ENCODE results near the gene DCLK2.

DCLK2 gene

GRCh38 chr4:150070464-150071170, 7.6 kb upstream of the DCLK2 start:
- DNase-seq (ENCODE audit: low spot score) = no peak

DNA sequence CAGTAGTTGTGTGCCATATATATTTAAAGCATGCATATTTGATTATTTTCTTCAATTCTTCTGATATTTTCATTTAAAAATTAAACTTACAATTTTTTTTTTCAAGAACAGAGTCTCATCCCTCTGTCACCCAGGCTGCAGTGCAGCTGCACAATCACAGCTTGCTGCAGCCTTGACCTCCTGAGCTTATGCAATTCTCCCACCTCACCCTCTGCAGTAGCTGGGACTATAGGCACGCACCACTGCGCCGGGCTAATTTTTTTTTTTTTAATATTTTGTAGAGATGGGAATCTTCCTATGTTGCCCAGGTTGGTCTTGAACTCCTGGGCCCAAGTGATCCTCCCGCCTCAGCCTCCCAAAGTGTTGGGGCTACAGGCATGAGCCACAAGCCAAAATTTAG, 5.8 kb upstream of the DCLK2 start:
- DNase-seq (ENCODE audit: low spot score) = no peak

- no peak for DNase-seq (ENCODE audit: low spot score)
Measured at GRCh38 chr4:150072906-150073714, 5.1 kb upstream of the DCLK2 start.

GRCh38 chr4:150074064-150074463, 4.2 kb upstream of the DCLK2 start:
- DNase-seq (ENCODE audit: low spot score) = no peak

DNA sequence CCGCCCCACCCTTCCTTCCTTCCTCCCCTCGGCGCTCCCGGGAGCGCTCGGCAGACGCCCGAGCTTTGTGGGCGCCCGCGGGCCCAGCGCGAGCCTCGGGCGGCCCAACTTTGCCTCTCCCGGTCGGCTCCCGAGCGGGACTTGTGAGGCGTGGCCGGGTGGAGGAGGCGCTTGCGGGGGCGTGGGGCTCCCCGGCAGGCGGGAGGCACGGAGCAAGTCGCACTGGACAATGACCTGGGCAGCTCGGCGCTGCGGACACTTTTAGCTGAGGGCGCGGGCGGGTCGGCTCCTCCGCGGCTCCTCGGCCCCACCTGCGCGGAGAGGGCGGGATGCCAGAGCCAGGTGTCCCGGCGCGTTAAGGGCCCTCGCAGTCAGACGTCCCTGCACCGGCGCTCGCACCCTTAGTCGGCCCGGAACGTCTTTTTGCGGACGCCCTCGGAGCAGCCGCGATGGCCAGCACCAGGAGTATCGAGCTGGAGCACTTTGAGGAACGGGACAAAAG, 385 bp downstream of the DCLK2 start:
- no peak for DNase-seq (ENCODE audit: low spot score)

GRCh38 chr4:150079081-150079581, 886 bp downstream of the DCLK2 start:
- DNase-seq (ENCODE audit: low spot score) = no peak

DNA sequence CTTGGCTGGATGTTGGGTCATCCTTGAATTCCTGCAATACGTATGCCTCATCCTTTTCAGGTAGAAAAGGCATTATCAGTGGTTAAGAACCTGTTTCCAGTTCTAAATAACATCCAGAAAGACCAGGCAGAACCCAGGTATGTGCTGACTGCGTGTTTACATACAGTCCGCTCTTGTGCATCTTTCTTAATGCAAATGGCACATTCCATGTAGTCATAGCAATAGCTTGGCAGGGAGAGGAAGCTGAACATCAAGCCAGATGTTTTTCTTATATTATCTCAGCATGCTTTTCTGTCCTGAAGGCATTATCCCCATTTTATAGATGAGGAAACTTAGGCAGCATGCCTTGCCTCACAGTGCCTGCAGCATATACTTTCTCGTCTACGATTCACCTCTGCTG, 2.1 kb downstream of the DCLK2 start:
- no peak for DNase-seq (ENCODE audit: low spot score)

GRCh38 chr4:150080875-150081274, 2.6 kb downstream of the DCLK2 start:
- DNase-seq (ENCODE audit: low spot score) = no peak

DNA sequence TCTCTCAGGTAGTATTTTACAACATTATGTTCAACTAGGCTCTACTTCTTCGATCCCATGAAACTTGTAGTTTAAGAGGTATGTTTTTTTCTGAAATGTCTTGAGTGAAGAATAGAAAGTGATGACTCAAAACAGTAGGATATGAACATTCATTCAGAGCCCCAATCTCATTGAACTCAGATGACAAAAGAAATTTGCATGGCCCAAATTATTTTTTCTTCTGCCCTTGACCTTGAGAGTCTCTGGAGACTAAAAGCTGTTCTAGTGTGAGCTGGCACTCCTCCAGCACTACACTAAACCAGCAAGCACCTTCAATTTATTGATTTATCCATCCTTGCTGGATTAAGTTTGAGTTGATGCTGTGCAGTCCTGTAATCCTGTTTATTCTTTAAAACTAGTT, 4.0 kb downstream of the DCLK2 start:
- no peak for DNase-seq (ENCODE audit: low spot score)

- DNase-seq (ENCODE audit: low spot score) = no peak
Measured at GRCh38 chr4:150087006-150087405, 8.8 kb downstream of the DCLK2 start.

DNA sequence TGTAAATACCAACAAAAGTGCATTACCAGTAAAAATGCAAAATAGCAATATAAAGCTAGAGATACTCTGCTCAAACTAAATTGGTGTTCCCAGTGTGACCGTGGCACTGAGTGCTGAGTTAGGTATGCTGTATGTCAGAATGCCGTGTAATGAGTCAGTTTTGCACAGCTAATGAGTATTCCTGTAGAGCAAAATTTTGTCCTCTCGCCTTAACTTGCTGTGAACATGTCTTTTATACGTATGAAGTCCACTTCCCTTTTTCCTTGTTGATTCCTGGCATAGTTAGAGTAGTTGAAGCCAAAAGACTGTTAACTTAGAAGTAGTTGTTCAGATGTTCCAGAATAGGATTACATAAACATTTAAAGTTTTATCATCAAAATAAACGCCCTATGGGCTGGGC, 11.5 kb downstream of the DCLK2 start:
- no peak for DNase-seq (ENCODE audit: low spot score)

- no peak for DNase-seq (ENCODE audit: low spot score)
Measured at GRCh38 chr4:150090836-150091235, 12.6 kb downstream of the DCLK2 start.

- DNase-seq (ENCODE audit: low spot score) = no peak
Measured at GRCh38 chr4:150094676-150095075, 16.4 kb downstream of the DCLK2 start.

GRCh38 chr4:150096625-150097024, 18.4 kb downstream of the DCLK2 start:
- DNase-seq (ENCODE audit: low spot score) = no peak

GRCh38 chr4:150098214-150098613, 20.0 kb downstream of the DCLK2 start:
- no peak for DNase-seq (ENCODE audit: low spot score)

DNA sequence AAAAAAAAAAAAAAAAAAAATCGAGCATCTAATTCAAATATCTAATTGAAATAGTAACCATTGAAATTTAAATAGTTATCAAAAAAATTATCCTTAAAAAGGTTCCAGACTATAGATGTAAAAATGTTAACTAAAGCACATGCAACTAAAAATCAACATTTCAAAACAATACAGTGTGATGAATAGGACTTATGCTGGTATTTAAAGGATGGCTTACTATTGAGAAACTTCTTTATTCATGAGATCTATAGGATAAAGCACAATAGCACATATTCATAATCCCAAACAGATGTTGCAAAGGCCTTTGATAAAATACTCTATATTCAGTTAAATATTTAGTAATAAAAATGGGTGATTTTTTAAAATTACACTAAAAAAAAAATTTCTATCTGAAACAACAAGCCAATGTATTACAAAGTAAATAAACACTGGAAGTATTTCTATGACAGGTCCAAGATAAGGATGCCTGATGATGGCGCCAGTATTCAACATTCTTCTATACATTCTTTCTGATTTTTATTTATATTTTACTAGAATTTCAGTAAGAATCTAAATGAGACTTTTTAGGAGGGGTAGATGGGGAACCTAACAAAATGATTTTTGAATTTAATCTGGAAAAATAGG, 26.3 kb downstream of the DCLK2 start:
- no peak for DNase-seq (ENCODE audit: low spot score)

DNA sequence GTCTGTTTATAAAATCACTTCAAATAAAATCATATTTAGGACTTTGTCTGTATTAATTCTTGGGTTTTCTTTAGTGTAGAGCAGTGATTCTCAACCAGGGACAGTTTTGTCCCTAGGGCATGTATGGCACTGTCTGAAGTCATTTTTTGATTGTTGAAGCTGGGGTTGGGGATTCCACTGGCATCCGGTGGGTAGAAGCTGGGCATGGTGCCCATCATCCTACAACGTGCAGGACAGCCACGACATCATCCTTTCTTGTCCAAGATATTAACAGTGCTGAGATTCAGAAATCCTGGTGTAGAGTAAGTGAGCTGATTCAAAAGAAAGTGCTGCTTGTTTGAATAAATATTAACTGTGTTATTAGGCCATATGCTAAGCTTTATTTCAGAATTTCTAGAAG, 28.6 kb downstream of the DCLK2 start:
- no peak for DNase-seq (ENCODE audit: low spot score)

- no peak for DNase-seq (ENCODE audit: low spot score)
Measured at GRCh38 chr4:150108691-150109090, 30.4 kb downstream of the DCLK2 start.

- DNase-seq (ENCODE audit: low spot score) = no peak
Measured at GRCh38 chr4:150114641-150115040, 36.4 kb downstream of the DCLK2 start.

- no peak for DNase-seq (ENCODE audit: low spot score)
Measured at GRCh38 chr4:150115851-150116250, 37.6 kb downstream of the DCLK2 start.

GRCh38 chr4:150116506-150116905, 38.3 kb downstream of the DCLK2 start:
- no peak for DNase-seq (ENCODE audit: low spot score)

GRCh38 chr4:150117094-150117493, 38.8 kb downstream of the DCLK2 start:
- no peak for DNase-seq (ENCODE audit: low spot score)

DNA sequence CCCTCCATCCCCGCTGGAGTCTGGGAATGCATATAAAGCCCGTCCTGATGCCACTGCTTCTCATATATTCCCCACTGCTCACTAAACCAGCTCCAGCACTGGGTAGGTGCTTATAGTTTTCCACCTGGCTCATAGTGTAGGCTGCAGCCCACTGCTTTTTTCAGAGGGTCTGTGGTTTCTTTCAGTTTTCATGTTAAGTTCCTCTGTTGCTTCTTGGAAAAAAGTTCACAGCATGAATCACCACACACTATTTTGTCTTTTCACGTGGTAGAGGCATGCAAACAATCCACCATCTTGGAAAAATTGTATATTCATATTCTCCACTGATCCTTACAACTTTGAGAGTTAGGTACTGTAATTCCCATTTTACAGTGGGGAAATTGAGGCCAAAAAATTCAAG, 39.4 kb downstream of the DCLK2 start:
- no peak for DNase-seq (ENCODE audit: low spot score)

All from hematopoietic multipotent progenitor cell treated with erythropoietin and hydrocortisone succinate and interleukin-3 and kit ligand, for 15 days (in vitro differentiated cells).